GM18861 (cell line): ENCODE measurements around the gene ASB11.
A peak's percentile ranks its signal among the peaks of the same experiment; 100 is the strongest.

Experiments used
- ATAC-seq: cut with Tn5 transposase; IDR thresholded peaks from one replicate; pipeline ENCODE4 v1.9.1; 2021; ENCODE audit not compliant: unreplicated experiment

Gene ASB11, protein sequence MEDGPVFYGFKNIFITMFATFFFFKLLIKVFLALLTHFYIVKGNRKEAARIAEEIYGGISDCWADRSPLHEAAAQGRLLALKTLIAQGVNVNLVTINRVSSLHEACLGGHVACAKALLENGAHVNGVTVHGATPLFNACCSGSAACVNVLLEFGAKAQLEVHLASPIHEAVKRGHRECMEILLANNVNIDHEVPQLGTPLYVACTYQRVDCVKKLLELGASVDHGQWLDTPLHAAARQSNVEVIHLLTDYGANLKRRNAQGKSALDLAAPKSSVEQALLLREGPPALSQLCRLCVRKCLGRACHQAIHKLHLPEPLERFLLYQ

DNA sequence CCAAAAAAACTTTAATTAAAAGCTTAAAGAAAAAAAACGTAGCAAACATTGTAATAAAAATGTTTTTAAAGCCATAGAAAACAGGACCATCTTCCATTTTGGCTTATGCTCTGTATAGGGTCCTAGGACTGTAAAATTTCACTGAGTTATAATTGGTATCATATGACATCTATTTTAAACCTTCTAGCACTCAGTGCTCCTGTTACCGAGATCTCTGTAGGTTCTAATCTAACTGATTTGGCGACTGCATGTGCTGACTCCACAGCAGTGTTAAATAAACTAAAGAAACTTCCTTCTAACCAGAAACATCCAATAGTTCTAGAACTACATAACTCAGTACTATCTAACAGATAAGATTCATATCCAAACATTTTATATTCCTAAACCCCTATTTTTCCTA, at the start of gene ASB11:
Gene ASB11, minus strand, starts transcription at position 132 of the 400 bp plus-strand sequence. Its CDS starts 35 bp downstream, at position 97.
- ATAC-seq: no peak

DNA sequence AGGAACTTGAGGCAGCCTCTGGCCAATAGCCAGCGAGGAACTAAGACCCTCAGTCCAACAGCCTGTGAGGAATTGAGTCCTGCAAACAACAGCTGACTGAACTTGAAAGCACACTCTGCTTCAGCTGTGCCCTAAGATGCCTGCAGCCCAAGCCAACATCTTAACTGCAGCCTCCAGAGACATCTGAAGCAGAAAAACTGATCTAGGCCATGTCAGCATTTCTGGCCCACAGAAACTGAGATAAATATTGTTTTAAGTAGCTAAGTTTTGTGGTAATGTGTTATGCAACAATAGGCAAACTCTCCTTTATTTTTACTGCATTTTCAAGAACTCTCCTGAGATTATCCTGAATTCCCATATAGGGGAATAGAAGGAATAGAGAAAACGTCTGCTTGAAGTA, 44.3 kb upstream of the ASB11 start:
- no peak for ATAC-seq

DNA sequence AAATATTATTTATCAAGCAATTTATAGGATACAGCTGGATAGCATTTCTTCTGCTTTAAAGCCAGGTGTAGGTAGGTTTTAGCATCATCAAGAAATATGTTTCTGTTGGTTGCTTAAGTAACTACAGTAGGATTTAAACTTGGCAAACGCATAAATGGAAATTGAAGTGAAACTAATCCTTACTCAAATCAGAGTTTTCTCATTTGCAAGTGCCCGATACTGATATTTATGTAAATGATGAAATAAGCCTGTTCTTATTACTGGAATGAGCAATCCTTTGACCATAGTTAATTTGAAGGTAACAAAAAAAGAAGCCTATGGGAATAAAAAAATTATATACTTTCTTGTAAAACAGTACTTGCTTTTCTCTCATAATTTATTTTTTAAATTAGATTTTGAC, 43.1 kb upstream of the ASB11 start:
- ATAC-seq: no peak

DNA sequence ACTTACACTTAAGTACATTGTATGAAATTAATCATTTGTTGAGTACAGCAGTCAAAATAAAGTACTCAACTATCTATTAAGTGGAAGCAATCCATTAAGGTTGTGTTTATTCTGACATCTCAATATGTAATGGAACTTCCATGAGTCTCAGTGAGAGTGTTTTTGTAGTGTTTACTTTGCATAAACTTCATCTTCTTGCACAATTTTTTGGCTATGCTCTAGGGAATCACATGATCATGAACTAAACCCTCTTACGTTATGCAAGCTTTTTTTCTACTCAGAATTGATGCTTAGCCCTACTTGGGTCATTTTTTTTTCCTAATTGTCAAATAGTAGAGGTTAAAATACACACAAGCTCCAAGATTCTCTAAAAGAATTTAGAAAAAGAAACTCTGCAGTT, 41.0 kb upstream of the ASB11 start:
- ATAC-seq: no peak

DNA sequence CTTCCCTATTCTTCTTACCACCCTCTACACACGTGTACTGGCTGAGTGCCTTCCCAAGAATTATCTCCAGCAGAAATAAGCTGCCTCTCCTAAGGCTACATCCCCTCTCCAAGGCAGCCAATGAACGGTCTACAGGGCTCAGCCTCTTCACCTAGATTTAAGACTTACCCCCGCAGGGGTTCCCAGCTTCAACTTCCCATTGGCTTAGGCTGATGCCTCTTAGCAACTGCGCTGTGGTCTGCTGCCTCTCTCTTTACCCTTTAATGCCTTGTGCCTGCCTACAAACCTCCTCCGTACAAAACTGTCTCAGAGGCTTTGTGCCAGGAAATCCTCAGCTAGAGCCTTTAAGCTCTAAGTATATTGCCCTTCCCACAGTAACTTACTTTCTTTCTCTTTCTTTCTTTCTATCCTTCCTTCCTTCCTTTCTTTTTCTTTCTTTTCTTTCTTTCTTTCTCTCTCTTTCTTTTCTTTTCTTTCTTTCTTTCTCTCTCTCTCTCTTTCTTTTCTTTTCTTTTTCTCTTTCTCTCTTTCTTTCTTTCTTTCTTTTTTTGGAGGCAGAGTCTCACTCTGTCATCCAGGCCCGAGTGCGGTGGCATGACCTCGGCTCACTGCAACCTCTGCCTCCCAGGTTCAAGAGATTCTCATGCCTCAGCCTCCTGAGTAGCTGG, 35.0 kb upstream of the ASB11 start:
- no peak for ATAC-seq

DNA sequence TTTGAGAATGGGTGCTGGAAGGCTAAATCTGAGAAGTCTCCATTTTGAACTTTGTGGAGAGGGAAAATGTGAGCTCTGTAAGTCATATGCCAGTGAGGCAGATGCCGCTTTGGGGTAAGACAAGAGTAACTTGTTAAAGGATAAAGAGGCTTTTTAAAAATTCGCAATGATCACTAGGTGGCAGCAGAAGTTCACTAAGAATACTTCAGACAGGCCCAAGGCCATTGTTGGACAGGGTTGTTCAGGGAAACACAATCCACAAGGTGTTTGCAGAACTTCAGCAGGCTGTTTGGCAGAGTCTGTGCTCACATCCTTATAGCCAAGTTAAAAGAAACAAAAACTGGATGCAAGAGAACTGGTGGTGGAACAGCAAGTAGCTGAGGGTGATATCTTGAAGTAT, 33.6 kb upstream of the ASB11 start:
- no peak for ATAC-seq

DNA sequence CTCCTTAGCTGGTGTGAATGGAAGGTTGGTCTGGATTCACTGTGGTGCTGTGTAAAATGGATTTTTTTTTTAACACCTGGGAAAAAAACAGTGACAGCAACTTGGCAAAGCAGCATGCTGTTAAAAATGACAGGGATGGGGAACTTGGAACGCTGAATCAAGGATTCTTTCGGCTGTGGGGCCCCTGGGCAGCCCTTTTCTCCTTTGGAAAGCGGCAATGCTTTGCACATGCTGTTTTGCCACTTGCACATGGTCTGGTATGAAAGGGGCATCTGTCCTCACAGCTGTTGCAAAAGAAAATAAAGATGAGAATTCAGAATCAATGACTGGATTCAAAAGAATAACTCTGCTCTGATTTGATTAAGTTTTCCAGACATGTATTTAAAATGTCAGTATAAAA, 30.5 kb upstream of the ASB11 start:
- ATAC-seq: no peak

DNA sequence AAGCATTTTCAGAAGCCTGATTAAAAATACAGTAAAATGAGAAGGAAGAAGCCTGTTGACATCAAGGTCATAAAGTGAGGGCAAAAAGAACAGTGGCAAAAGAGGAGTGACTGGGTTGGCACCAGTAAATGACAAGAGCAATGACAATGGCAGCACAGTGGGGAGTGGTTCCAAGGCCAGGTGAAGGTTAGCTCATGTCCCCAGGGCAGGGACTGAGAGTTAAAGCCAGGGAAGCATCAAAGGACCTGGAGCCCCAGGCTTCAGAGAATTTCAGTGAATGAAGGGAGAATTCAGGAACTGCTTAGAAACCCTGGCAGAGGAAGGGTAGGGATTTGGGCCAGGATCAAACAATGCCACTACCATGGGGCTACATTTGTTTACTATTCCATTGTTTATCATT, 28.7 kb upstream of the ASB11 start:
- no peak for ATAC-seq

DNA sequence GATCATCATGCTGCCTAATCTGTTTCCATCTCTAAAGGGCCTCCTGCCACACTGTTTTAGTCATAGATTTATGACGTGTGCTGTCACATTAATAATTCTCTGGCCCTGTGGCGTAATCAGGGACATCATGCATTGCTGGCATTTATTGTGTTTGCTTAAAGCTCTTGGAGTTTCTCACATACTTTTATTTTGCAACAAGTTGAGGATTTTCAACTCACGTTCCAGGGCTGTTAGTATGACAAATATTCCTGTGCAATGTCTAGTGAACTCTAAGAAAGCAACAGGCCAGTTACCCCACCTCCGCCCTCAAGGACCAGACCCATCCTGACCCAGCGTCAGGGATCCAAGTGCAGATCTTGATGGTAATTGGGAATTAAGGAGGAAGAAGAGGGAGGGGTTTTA, 27.6 kb upstream of the ASB11 start:
- no peak for ATAC-seq

DNA sequence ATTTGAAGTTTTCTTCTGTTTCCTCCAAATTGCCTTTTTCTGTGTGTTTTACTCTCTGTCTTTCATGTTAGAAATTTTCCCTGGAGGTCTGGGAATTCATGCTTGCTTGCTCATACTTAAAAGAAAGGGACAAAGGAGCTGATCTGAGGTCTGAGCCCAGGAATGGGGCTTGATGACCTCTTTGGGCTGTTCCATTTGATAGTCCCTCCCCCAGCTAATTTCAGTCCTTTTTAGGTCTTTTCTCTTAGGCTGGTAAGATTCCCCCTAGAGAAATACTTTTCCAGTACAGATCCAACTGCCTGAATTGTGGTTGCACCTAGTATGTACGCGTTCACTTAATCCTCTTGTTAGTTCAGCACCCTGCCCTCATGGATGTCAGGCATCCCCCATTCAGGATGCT, 25.4 kb upstream of the ASB11 start:
- ATAC-seq: no peak

DNA sequence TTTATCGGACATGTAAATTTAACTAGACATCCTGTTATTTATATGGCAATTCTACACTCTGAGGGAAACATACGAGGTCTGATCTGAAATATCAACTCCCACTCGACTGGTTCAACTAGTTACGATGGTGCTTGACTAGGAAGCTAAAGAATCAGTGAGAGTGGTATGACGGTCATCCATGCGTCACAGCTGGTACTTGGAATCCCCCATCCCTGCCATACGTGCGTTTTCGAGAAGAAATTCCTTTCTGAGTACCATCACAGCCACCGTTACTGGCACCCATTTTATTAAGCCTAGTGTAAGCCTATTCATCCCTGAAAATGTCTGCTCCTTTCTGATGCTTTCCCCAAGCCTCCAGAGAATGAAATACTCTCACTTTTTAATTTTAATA, 20.6 kb upstream of the ASB11 start:
- ATAC-seq: peak; percentile 2

DNA sequence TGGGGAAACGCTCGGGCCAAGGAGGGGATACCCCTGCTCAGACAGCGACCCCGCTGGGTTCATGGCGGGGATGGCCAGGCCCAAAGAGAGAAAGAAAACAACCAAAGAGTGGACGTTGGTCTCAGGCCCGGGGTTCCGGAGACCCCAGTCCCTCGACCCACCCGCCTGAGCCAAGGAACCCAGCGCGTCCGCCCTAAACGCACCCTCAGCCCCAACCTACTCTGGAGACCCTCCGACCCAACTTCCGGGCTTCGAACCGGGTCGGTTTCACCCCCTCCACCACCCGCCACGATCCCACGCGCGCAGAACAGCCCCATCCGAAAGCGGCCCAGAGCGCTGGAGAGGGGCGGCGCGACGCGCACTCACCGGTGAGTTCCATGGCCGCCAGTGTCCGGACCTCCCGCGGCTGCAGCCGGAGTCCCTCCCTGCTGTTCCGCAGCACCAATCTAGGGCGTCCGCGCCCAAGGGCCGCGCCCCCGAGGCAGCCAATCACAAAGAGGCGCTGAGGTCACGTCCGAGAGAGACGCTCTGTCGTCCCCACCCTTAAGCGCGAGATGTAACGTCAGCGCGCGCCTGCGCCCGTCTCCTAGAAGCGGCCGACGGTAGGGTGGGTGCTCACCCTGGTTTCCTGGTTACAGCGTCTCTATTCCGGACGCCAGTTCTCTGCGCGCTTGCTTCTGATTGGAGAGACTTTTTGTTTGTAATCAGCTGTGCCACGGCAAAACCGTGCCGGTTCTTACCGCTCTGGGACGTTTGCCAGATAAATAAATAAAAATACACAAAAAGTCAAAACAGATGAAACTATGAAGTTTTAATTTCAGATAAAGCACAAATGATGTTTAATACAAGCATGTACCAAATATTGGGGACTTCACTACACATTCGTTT, 19.9 kb upstream of the ASB11 start, which contains the start of gene PIGA:
Gene PIGA, minus strand, starts transcription at position 389 of the 888 bp plus-strand sequence. CDS start 3,593 bp downstream, outside the sequence.
- peak; percentile 96 for ATAC-seq

DNA sequence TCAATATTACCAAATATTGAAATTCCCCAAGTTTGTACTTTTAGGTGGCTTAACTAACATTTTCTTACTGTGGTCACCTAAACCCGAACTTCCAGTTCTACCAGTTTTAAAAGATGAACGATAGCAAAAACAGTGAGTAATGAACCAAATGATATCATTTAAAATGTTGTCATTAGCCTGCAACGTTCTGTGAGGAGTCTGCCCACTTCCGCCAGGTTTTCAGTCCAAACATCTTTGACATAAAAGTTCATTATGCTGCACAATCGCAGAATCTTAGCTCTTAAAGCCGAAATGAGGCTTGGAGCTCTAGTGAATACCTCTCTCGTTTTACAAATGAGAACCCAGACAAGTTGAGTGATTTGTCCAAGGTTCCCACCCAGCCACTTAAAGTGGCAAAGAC, 19.1 kb upstream of the ASB11 start:
- ATAC-seq: no peak

DNA sequence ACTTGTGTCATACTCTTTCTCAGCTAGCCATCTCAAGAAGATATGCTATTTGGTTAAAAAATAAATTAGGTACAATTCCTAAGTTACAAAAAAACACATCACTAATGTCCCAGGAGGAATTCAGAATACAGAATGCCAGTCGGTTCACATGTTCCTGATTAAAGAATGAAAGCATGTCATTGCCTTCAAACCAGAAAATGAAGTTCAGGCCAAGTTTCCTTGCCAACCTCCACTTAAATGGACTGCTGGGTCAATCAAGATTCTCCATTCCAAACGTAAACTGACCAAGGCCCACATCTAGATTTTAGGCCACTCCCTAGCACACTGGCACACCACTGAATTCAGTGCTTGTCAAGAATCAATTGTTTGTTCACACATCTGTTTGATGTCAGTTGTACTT, 13.4 kb upstream of the ASB11 start:
- ATAC-seq: no peak

DNA sequence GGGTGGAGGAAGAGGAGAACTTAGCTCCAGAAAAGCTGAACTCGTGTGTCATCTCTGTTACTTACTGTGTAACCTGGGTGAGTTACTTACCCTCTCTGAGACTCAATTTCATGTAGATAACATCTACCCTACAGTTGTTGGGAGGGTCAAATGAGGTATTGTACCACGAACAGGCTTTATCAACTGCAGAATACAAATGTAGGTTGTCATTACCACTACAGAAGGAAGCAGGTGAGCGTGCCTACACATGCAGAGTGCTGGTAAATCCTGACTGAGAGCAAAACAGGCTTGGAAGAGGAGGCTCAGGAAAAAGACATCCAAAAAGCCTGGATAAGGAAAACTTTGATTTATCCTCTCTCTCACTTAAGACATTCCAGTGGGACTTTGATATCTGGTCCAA, 12.7 kb upstream of the ASB11 start:
- ATAC-seq: no peak

DNA sequence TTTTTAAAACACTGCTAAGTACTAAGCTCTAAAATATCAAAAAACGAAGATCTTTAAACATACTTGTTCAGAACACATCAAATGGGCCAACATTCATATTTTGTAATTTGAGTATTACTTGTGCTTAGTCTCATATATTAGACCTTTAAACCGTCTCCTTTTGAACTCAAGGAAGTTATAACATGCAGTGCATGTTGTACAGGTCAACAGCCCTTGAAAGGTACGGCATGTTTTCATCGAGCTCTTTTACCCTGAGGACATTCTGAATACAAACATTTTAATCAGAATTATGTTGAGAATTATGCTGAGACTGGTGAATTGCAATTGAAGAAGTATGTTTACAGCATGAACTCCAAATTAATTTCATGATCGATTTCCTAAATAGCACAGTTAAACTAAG, 7.0 kb upstream of the ASB11 start:
- no peak for ATAC-seq

DNA sequence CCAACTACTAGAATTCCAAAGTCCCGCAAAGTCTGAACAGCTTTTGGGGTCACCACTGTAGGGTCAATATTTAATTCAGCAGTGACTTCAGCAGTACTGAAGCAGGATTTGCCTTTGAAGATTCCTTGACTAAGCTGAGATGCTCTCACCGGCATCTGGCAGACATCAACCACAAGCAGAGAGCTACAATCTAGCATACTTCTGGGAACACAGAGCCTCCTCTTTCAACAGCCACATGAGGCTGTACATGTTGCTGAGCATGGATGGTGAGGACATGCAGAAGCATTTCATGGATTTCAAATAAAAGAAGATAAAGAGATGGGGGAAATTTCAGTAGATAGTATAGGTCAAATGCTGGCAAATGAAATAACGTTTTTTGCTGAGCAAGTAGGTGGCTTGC, 6.6 kb upstream of the ASB11 start:
- no peak for ATAC-seq

DNA sequence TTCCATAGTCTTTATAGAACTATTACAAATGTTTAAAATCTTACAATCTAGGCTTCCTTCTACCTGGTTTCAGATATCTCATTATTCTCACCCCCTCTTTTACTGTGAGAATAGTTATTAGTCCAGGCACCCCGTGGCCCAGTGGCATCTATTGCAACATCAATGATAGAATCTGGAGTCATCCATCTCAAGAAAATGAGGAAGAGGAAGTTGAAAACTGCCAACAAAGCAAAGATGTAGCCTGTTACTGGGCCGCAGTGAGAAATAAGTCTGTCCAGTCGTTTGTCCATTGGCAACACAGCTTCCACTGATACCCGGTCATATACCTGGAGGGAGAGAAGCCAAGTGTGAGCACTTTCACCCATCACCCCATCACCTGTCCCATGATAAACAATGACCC, 6.0 kb upstream of the ASB11 start:
- ATAC-seq: no peak

DNA sequence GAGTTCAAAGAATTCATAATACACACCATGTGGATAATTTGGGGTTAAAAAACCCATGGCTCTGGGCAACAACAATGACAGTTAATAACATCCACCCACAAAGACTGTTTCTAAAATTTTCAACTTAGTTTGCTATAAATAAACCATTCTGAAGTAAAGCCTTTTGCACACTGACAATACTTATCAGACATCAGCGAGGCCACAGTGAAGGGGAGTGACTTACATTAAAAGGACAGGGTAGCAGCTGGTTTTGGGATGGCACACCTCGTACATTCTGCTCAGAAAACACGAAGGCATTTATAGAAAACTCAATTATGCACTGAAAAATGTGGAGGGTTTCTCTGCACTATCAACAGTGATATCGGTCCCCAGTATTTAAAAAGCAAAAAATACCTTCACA, 4.9 kb upstream of the ASB11 start:
- no peak for ATAC-seq

DNA sequence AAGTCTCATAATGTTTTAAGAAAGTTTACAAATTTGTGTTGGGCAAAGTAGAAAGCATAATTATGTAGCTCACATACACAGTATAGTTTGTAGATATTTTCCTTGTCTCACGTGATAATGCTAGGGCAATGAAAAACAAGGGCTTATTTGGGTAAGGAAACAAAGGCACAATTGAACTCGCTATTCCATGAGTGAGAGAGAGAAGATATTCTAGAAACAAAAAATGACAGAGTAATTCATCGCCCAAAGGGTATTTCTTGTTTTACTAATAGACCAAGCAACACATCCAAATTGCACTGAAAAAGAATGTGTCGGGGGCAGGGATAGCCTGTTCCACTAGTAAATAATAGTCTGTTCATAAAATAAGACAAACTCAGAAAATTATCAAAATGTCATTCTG, 3.6 kb upstream of the ASB11 start:
- no peak for ATAC-seq

DNA sequence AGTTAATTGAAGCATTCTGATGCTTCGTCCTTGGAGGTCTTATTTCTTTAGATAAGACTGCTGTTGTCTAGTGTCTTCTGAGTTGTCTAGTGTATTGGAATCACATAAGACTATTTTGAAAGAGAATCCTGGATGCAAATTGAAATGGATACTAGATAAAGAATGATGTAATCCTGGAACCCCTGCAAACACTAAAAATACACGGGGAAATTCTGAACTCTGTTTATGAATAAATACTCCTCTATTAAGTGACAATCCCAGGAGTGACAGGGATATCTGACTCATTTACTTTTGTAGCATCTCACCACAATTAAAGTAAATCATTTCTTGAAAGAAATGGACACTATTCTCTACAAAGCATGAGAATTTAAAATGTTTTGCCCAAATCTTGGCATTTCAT, 968 bp downstream of the ASB11 start:
- no peak for ATAC-seq

DNA sequence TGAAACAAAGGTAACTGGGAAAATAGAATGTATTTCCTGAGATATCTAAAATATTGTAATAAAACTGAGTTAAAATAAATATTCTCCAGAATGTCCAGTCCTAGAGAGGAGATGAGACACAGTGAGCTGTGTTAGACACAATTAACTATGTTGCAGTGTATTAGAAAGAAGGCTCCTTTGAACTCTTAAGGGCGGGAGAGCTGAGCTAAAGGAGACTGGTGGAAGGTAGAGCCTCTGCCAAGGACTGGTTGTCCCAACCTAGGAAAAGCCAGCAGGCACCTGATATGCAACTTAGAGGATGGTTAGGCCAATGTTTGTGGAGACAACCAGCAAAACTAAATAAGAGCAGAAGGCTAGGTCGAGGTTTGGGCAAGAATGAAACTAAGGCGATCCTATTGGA, 4.3 kb downstream of the ASB11 start:
- ATAC-seq: no peak
